Choroid plexus epithelial cell (primary cell): Measurements from ENCODE around the gene ZCCHC8.
A peak's percentile ranks its signal among the peaks of the same experiment; 100 is the strongest.

ENCODE experiments used
- DNase-seq: peaks from one replicate; pipeline ENCODE4 v3.0.0-alpha.2; 2010; ENCODE audit warnings: low read depth
- H3K4me3 ChIP-seq: 2 replicates; pipeline ENCODE4 v1.5.1; 2011; ENCODE audit warnings: low read depth, mild to moderate bottlenecking, control low read depth, low read length, moderate library complexity
- TF ChIP-seq, protein P1 (sequence below): conservative IDR thresholded peaks from 2 replicates; pipeline ENCODE4 v1.5.1; 2011; ENCODE audit warnings: low read depth, mild to moderate bottlenecking, control low read depth, inconsistent platforms, low read length, moderate library complexity

ZCCHC8 gene

DNA sequence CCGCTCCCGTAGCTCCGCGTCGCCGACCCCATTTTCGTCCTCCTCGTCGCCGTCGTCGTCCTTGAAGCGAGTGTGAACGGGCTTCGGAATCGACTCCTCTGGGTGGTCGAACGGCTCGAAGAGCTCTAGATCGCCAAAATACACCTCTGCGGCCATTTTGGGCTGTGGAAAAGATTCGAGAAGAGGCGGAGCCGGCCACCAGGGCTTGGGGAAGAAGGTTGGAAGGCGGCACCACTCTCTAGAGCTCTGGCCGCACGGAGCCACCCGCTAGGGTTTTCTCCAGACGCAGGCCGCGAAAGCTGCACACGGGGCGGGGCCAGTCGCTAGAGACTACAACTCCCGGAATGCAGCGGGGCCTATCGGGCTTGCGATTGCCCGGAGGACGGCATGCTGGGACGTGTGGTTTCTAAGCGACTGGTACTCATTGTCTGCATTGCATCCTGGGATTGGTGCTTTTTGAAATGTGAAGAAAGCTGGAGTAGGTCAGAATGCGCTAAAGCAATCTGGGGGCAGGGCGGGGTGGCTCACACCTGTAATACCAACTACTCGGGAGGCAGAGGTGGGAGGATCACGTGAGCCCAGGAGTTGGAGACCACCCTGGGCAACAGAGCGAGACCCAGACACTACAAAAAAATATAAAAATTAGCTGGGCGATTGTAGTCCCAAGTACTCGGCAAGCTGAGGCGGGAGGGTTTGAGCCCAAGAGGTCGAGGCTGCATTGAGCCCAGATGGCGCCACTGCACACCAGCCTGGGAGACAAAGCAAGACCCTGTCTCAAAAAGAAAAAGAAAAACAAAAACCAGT is at the start of gene ZCCHC8:
ZCCHC8 (minus strand) TSS at position 248 of the 804 bp plus-strand sequence; CDS start at position 156, 92 bp downstream.
- peak within 1 kb of the TSS; percentile 90 for H3K4me3 ChIP-seq
- TF ChIP-seq, protein P1, sequence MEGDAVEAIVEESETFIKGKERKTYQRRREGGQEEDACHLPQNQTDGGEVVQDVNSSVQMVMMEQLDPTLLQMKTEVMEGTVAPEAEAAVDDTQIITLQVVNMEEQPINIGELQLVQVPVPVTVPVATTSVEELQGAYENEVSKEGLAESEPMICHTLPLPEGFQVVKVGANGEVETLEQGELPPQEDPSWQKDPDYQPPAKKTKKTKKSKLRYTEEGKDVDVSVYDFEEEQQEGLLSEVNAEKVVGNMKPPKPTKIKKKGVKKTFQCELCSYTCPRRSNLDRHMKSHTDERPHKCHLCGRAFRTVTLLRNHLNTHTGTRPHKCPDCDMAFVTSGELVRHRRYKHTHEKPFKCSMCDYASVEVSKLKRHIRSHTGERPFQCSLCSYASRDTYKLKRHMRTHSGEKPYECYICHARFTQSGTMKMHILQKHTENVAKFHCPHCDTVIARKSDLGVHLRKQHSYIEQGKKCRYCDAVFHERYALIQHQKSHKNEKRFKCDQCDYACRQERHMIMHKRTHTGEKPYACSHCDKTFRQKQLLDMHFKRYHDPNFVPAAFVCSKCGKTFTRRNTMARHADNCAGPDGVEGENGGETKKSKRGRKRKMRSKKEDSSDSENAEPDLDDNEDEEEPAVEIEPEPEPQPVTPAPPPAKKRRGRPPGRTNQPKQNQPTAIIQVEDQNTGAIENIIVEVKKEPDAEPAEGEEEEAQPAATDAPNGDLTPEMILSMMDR = peak; percentile 26
- DNase-seq = peak; percentile 99

DNA sequence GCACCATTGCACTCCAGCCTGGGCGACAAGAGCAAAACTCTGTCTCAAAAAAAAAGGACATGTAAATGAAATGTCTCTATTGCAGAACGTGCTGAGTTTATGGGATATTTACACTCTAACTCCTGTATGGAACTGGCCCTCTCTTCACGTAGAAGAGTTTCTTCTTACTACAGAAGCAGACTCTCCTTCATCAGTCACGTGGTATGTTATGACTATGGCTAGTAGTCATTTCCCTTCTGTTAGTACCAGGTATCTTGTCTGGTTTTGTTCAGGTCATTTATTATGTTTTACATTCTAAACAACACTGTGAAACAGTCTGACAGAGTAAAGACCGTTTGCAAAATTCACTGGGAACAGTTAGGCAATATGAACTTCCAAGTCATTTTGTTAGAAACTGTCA is 46.6 kb upstream of the ZCCHC8 start:
- TF ChIP-seq, protein P1 = no peak
- H3K4me3 ChIP-seq = no peak overlapping the region
- no peak for DNase-seq

DNA sequence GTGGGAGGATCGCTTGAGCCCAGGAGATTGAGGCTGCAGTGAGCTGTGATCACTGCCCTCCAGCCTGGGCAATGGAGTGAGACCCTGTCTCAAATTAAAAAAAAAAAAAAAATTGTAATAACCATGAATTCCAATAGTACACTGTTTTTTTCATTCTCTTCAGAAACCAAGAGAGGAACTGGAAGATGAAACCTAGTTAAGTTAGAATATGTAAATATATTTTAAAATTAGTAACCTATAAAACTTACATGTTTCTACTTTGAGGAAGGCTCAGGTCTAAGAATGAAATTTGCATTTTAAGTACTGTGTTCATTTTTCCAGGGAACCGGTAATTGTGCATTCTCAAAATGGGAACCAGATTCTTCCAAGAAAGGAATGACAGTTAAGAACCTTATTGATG is 45.1 kb upstream of the ZCCHC8 start:
- TF ChIP-seq, protein P1 = no peak
- no peak for DNase-seq
- H3K4me3 ChIP-seq = no peak overlapping the region

DNA sequence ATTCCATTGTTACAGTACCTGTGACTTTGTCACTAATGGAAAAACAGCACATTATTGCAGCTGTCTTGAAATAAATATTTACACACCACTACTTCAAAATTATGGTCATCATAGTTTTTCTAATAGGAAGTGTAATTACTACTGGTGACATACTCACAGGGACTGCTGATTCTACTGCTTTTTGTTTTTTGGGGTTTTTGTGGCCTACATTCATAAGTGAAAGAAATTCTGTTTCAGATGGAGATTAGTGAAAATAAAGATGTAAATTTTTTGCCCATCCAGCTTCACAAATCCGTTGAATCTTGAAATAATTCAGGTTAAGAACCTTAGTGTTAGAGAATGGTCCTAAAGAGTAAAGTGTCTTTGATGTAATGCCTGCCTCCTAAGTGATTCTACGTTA is 43.8 kb upstream of the ZCCHC8 start:
- no peak overlapping the region for H3K4me3 ChIP-seq
- DNase-seq = no peak
- TF ChIP-seq, protein P1 = no peak

DNA sequence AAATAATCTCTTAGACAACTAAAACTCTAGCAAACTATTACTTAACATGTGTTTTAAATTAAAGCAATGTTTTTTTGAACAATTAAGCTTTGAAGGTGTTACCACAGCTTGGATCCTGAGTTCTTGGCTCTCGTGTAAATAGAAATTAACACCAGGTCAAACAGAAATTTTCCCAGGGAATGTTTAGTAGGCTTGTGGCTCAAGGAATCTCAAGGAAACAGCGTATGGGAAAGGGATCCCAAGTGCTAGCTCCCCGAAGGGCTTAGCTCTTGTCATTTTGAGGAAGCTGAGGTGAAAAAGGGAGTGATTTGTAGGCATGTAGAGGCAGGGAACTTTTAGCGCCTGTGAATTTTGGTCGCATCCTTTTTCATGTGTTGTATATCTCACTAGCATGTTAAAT is 37.8 kb upstream of the ZCCHC8 start:
- H3K4me3 ChIP-seq = no peak overlapping the region
- TF ChIP-seq, protein P1 = no peak
- DNase-seq = no peak

DNA sequence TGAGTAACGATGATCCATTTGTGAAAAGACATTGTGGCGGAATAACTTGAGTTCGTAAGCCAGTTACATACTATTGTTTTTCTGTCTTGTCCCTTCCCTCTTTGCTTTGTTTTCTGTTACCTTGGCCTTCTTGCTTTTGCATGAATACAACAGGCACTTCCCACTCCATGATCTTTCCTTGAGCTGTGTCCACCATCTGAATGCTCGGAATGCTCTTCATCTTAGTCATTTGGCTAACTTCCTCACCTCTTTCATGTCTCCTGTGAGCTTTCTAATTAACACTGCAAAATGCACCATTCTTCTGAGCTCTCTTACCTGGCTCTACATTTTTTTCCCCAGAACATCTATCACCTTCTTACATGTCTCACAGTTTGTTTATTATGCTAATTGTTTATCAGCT is 36.3 kb upstream of the ZCCHC8 start:
- H3K4me3 ChIP-seq = no peak overlapping the region
- no peak for DNase-seq
- TF ChIP-seq, protein P1 = no peak

DNA sequence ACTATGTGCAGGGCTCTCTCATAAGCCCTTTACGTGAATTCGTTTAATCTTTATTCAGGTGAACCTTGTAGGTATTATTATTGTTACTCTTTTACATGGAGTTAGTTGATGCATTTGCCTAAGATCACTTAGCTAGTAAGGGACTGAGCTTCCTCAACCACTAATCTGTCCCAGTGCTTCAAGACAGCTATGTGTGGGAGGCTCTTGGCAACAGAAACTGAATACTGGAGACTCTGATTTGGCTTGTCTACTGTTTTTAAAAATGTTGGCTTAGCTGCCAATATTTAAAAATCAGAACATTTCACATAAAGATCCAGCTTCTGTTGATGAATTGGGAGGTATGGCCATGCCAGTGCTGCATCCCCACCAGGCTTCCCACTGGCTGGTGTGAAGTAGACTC is 33.1 kb upstream of the ZCCHC8 start:
- no peak overlapping the region for H3K4me3 ChIP-seq
- DNase-seq = peak; percentile 38
- TF ChIP-seq, protein P1 = no peak
